ENCODE results near the gene FAM81A. TPM values are rescaled to one million over a fixed set of nuclear protein-coding genes. Genes with fewer than 3 reads are reported as not detected.
"Not testable (repeated sequence)": the region's sequence is repeated elsewhere in the genome, so short reads cannot be mapped to it uniquely, and the experiment has no call there.

The FAM81A gene
- total and polyA plus RNA-seq, 4 donors, result under 0.01 to 0.13 (median 0.07) TPM

- Histone ChIP-seq H3K9ac (ENCODE audit: low read depth in 1 of 2, low read length in 2 of 2) (no peak overlapping the region), H3K4me3 (ENCODE audit: low read depth in 1 of 3, low read length in 3 of 3) (no peak overlapping the region), H3K27ac (ENCODE audit: low read depth in 1 of 2, low read length in 2 of 2) (no peak overlapping the region), H3K36me3 (ENCODE audit: control insufficient read depth in 4 of 4, insufficient read depth in 3 of 4, low read depth in 1 of 4, low read length in 3 of 4) (no peaks in the 10 kb centered on the region), H3K4me1 (ENCODE audit: control insufficient read depth in 4 of 4, insufficient read depth in 4 of 4, low read length in 3 of 4) (no peaks in the 10 kb centered on the region), H3K27me3 (ENCODE audit: control insufficient read depth in 4 of 4, insufficient read depth in 4 of 4, low read length in 3 of 4) (no peaks in the 10 kb centered on the region), H3K9me3 (ENCODE audit: control insufficient read depth in 4 of 4, low read length in 3 of 4) (no peaks in the 10 kb centered on the region)
- TF ChIP-seq RAD21 (IDR thresholded peaks at IDR 0.05) (no peak), TAF1 (conservative IDR thresholded peaks at IDR 0.05) (no peak), REST (IDR thresholded peaks at IDR 0.05) (no peak), GABPA (IDR thresholded peaks at IDR 0.05 in 1 of 2, conservative IDR thresholded peaks at IDR 0.05 in 1 of 2) (no peak), SP1 (IDR thresholded peaks at IDR 0.05) (no peak), EGR1 (IDR thresholded peaks at IDR 0.05; ENCODE audit: low read depth in 2 of 2) (no peak), ZBTB33 (IDR thresholded peaks at IDR 0.05) (no peak), ATF3 (IDR thresholded peaks at IDR 0.05) (no peak), FOXA2 (IDR thresholded peaks at IDR 0.05) (no peak), HNF4A (conservative IDR thresholded peaks at IDR 0.05) (no peak), JUND (IDR thresholded peaks at IDR 0.05) (no peak)
- DNase-seq (ENCODE audit: low spot score), result no peak
- WGBS, result 82% methylated on average over 4 of the region's 4 CpGs
These were observed 46.4 kb downstream of the FAM81A start for GRCh38 chr15:59484399-59484798.

- Histone ChIP-seq H3K9ac (ENCODE audit: low read depth in 1 of 2, low read length in 2 of 2) (no peak overlapping the region), H3K36me3 (ENCODE audit: control insufficient read depth in 4 of 4, insufficient read depth in 3 of 4, low read depth in 1 of 4, low read length in 3 of 4) (no peaks in the 10 kb centered on the region), H3K4me3 (ENCODE audit: low read depth in 1 of 3, low read length in 3 of 3) (no peak overlapping the region), H3K4me1 (ENCODE audit: control insufficient read depth in 4 of 4, insufficient read depth in 4 of 4, low read length in 3 of 4) (no peaks in the 10 kb centered on the region), H3K27ac (ENCODE audit: low read depth in 1 of 2, low read length in 2 of 2) (no peak overlapping the region), H3K9me3 (ENCODE audit: control insufficient read depth in 4 of 4, low read length in 3 of 4) (no peaks in the 10 kb centered on the region), H3K27me3 (ENCODE audit: control insufficient read depth in 4 of 4, insufficient read depth in 4 of 4, low read length in 3 of 4) (no peaks in the 10 kb centered on the region)
- DNase-seq (ENCODE audit: low spot score), result no peak
- no peak for TF ChIP-seq SP1 (IDR thresholded peaks at IDR 0.05)
- TF ChIP-seq ATF3 (IDR thresholded peaks at IDR 0.05), result no peak
- no peak for TF ChIP-seq RXRA (IDR thresholded peaks at IDR 0.05)
- 96% methylated on average over 4 of the region's 4 CpGs for WGBS
These were observed 47.0 kb downstream of the FAM81A start for GRCh38 chr15:59485036-59485435.

- not testable (repeated sequence) for H3K36me3 ChIP-seq (ENCODE audit: control insufficient read depth in 4 of 4, insufficient read depth in 3 of 4, low read depth in 1 of 4, low read length in 3 of 4); H3K9me3 ChIP-seq (ENCODE audit: control insufficient read depth in 4 of 4, low read length in 3 of 4); DNase-seq (ENCODE audit: low spot score); H3K4me1 ChIP-seq (ENCODE audit: control insufficient read depth in 4 of 4, insufficient read depth in 4 of 4, low read length in 3 of 4); H3K27me3 ChIP-seq (ENCODE audit: control insufficient read depth in 4 of 4, insufficient read depth in 4 of 4, low read length in 3 of 4); H3K4me3 ChIP-seq (ENCODE audit: low read depth in 1 of 3, low read length in 3 of 3); H3K9ac ChIP-seq (ENCODE audit: low read depth in 1 of 2, low read length in 2 of 2); H3K27ac ChIP-seq (ENCODE audit: low read depth in 1 of 2, low read length in 2 of 2)
These were observed 51.5 kb downstream of the FAM81A start for GRCh38 chr15:59489485-59489884.

All from liver (tissue), 9 donors.